ENCODE data around the gene PRR33. TPM values are rescaled to one million over a fixed set of nuclear protein-coding genes. Genes with fewer than 3 reads are reported as not detected.
"Not testable (repeated sequence)": the region's sequence is repeated elsewhere in the genome, so short reads cannot be mapped to it uniquely, and the experiment has no call there.

PRR33 gene
- under 1 TPM in 1 of 2 experiments, not detected in 1; 0.08 TPM for total RNA-seq

DNA sequence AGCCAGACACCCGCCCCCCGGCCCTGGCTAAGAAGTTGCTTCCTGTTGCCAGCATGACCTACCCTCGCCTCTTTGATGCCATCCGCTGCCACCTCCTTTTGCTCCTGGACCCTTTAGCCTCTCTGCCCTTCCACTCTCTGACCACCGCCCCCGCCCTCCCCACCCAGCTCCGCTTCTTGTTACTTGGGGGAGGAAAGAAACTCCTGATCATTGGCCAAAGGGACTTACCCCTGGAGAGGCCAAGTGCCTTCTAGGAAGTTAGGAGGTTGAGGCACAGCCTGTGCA lies at the start of gene PRR33:
TSS of gene PRR33 (minus strand) at position 65 of the 285 bp plus-strand sequence. CDS start 1,311 bp downstream, outside the sequence.
- Mint-ChIP-seq H3K27ac (peak within 1 kb of the TSS; percentile 88), H3K4me3 (peak within 1 kb of the TSS; percentile 70), H3K27me3 (ENCODE audit: low read depth) (peaks cover 16% of the 10 kb centered on the region), H3K4me1 (ENCODE audit: low read depth) (peaks cover 54% of the 10 kb centered on the region), H3K36me3 (ENCODE audit: low read depth) (peaks cover 42% of the 10 kb centered on the region), H3K9me3 (ENCODE audit: insufficient read depth) (no peaks in the 10 kb centered on the region)
- ATAC-seq (no peak), DNase-seq (no peak)
- CTCF ChIA-PET = interaction anchor here (1.0 to 4.0 kb wide), 7 partner anchors 9 to 198 kb away, joined by 3 to 20 read pairs (median 4); partner anchors contain the start of gene TNNT3
- POLR2A ChIA-PET = interaction anchor here (0.6 to 3.3 kb wide), 5 partner anchors 27 to 134 kb away, joined by 3 to 46 read pairs (median 3); partner anchors contain the start of gene TNNT3

DNA sequence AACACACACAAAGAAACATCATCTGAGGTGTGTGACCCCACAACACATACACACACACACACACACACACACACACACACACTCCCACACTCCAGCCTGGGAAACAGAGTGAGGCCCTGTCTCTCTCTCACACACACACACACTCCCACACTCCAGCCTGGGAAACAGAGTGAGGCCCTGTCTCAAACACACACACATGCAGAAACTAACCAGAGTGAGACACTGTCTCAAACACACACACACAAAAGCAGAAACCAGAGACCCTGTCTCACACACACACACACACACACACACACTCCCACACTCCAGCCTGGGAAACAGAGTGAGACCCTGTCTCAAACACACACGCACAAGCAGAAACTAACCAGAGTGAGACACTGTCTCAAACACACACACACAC lies 48.1 kb upstream of the PRR33 start:
- CTCF ChIA-PET, H3K4me3 Mint-ChIP-seq, ATAC-seq: not testable (repeated sequence)

DNA sequence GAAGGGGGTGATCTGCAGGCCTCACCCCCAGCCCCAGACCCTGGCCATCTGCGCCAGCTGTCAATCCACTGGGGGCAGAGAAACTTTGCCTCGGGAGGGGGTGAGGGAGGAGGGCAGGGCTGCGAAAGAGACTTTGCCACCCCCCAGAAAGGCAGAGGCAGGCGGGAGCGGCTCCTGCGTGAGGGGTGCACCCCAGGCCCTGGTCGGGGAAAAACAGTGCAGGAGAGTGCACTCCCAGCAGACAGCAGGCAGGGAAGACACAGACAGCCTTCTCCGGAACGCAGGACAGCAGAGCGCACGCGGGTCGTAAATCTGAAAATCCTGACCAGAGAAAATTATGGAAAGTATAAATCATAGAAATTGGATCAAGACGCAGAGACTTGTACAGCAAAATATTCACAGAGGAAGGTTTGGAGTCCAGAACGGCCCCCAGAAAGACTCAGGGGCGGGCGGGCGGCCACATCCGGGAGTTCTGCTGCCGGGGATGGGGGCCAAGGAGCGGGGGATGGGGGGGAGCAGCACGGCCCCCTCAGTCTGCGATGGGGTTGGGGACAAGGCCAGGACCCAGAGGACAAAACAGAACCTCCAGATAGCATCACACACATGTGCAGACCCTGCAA lies 47.4 kb upstream of the PRR33 start:
- Mint-ChIP-seq H3K27ac (peak overlapping the region; percentile 84), H3K4me3 (no peak overlapping the region), H3K36me3 (ENCODE audit: low read depth) (no peaks in the 10 kb centered on the region), H3K27me3 (ENCODE audit: low read depth) (no peaks in the 10 kb centered on the region), H3K4me1 (ENCODE audit: low read depth) (peaks cover 7% of the 10 kb centered on the region), H3K9me3 (ENCODE audit: insufficient read depth) (no peaks in the 10 kb centered on the region)
- DNase-seq (peak; percentile 62), ATAC-seq (peak; percentile 60)
- CTCF ChIA-PET = no interaction called here
- POLR2A ChIA-PET = no interaction called here

More for the DNA sequence above, 48.1 kb upstream of the PRR33 start:
- DNase-seq; H3K4me1 Mint-ChIP-seq (ENCODE audit: low read depth); H3K27me3 Mint-ChIP-seq (ENCODE audit: low read depth); POLR2A ChIA-PET; H3K36me3 Mint-ChIP-seq (ENCODE audit: low read depth); H3K9me3 Mint-ChIP-seq (ENCODE audit: insufficient read depth): not testable (repeated sequence)
- peak overlapping the region; percentile 55 for H3K27ac Mint-ChIP-seq

DNA sequence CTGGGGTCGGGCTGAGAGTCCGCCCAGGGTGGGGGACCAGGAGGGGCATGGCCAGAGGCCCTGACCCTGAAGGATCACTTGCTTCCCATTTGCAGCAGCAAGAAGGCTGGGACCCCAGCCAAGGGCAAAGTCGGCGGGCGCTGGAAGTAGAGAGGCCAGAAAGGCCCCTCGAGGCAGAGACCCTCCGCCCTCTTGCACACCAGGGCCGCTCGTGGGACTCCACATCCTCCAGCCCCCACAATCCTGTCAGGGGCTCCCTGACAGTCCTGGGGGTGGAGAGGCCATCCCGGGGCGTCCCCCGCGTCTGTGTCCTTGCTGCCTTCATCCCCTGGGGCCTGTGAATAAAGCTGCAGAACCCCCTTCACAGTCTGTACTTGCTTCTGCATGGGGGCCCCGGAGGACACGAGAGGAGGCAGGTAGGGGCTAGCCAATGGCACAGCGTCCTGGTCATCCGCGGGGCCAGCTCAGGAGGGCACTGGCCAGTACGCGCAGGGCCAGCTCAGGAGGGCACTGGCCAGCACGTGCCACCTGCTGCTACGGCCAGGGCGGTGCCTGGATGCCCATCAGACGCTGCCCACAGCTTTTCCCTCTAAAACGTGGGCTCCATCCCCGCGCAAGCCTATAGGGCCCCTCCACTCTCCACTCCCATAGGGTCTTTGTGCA lies 46.8 kb upstream of the PRR33 start:
- peaks cover 7% of the 10 kb centered on the region for H3K4me1 Mint-ChIP-seq (ENCODE audit: low read depth)
- H3K4me3 Mint-ChIP-seq = no peak overlapping the region
- DNase-seq (no peak), ATAC-seq (no peak)
- ChIA-PET CTCF (no interaction called here), POLR2A (no interaction called here)
- H3K36me3 Mint-ChIP-seq (ENCODE audit: low read depth) = no peaks in the 10 kb centered on the region
- H3K9me3 Mint-ChIP-seq (ENCODE audit: insufficient read depth) = no peaks in the 10 kb centered on the region
- no peaks in the 10 kb centered on the region for H3K27me3 Mint-ChIP-seq (ENCODE audit: low read depth)
- no peak overlapping the region for H3K27ac Mint-ChIP-seq

DNA sequence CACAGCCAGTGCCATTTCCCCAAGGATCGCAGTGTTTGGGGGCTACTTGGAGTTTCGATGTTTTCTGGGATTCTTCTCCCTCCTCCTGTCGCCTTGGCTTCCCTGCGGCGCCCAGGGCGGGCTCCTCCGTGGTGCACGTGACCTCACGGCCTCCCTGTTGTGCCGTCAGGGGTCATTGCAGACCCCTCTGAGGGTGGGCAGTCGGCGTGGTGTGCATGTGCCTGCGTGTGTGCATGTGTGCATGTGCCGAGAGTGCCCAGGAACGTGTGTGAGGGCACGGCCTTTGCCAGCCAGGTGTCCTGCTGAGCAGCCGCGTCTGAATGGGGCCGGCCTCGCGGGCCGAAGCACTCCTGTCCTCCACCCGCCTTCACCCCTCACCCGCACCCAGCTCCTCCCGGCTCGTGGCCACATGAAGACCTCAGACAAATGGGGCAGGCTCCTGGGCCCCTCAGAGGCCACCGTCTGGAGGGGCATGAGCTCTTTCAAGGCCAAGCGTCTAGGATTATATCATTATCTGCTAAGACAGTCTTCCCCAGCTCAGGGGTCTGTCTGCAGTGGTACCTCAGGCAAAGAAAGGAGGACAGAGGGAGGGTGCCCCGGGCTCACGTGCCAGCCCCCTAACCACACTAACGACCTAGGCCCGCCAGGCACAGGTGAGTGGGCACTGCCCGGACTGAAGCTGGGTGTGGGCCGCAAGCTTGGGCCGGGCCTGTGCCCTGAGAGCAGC lies 46.1 kb upstream of the PRR33 start:
- ChIA-PET CTCF (interaction anchor here (1.1 kb wide), 1 partner anchor 285 kb away, joined by 4 read pairs; no protein-coding TSS in a partner anchor), POLR2A (no interaction called here)
- peaks cover 7% of the 10 kb centered on the region for H3K4me1 Mint-ChIP-seq (ENCODE audit: low read depth)
- H3K27ac Mint-ChIP-seq = no peak overlapping the region
- peaks cover 2% of the 10 kb centered on the region for H3K27me3 Mint-ChIP-seq (ENCODE audit: low read depth)
- no peaks in the 10 kb centered on the region for H3K9me3 Mint-ChIP-seq (ENCODE audit: insufficient read depth)
- DNase-seq (no peak), ATAC-seq (no peak)
- H3K4me3 Mint-ChIP-seq = no peak overlapping the region
- no peaks in the 10 kb centered on the region for H3K36me3 Mint-ChIP-seq (ENCODE audit: low read depth)

DNA sequence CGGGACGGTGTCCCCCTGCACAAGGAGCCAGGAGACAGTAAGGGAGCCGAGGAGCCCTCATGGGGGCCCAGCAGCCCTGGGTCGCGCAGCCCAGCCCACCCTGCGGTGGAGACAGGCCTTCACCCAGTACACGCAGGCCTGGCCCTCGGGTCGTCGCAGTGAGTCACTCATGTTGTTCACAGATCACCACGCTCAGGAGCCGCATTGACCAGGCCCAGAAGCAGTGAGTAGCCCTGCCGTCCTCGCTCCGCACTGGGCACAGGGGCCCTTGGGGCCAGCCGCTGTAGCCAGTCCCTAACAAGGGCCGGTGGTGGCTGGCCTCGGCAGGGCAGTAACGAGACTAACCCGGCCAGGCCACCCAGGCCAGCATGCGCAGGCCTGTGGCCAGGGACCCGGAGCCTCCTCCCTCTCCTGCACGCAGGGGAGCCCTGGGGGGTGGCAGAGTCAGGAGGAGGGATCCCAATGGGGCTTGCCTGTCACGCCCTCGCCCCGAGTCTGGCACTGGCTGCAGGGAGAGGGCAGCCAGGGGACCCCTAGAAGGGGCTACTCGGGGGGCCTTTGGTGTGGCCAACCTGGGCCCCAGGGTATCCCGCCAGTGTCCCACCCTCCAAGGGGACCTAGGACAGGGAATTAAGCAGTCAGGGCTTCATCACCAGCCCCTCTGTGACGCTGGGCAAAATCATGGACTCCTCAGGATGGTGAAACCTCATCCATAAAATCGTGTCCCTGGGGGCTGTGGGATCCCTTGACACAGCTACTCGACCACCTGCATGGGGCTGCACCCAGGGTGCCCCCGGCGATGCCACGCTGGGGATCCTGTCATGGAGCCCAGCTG lies 45.3 kb upstream of the PRR33 start:
- Mint-ChIP-seq H3K36me3 (ENCODE audit: low read depth) (no peaks in the 10 kb centered on the region), H3K4me1 (ENCODE audit: low read depth) (peaks cover 7% of the 10 kb centered on the region), H3K9me3 (ENCODE audit: insufficient read depth) (no peaks in the 10 kb centered on the region), H3K27ac (no peak overlapping the region), H3K4me3 (no peak overlapping the region), H3K27me3 (ENCODE audit: low read depth) (peaks cover 2% of the 10 kb centered on the region)
- ATAC-seq = no peak
- ChIA-PET POLR2A (no interaction called here), CTCF (interaction anchor here (1.1 kb wide), 1 partner anchor 284 kb away, joined by 4 read pairs; no protein-coding TSS in a partner anchor)
- DNase-seq = no peak

DNA sequence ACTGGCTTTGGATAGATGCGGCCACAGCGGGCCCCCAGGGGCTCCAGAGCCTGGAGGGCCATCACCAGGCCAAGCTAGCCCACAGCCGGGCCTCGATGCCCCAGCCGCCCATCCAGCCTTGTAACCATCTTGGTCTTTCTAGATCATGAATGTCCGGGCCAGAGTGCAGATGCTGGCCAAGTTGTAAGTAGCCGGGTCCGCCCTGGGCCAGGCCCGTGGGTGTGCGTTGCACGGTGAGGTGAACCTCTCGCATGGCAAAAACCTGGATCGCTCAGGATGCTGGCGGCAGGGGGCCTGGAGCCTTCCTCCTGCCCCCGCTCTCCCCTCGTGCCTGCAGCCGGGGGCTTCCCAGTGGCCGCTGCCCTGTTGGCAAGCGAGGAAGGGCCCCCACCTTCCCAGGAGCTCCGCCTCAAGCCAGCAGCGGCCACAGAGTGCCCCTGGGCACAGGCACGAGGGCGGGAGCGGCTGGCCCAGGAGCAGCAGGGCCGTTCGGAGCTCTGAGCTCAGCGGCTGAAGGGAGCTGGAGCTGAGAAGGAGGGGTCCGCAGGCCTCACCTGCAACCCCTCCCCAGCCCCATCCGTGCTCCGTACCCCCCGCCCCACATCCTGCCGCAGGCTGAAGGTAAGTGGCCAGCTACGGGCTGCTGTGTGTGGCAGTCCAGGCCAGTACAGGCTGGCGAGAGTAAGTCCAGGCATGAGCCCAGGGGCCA lies 44.5 kb upstream of the PRR33 start:
- Mint-ChIP-seq H3K27me3 (ENCODE audit: low read depth) (peaks cover 5% of the 10 kb centered on the region), H3K9me3 (ENCODE audit: insufficient read depth) (no peaks in the 10 kb centered on the region), H3K4me1 (ENCODE audit: low read depth) (peaks cover 7% of the 10 kb centered on the region), H3K36me3 (ENCODE audit: low read depth) (no peaks in the 10 kb centered on the region), H3K27ac (no peak overlapping the region), H3K4me3 (no peak overlapping the region)
- no peak for ATAC-seq
- ChIA-PET CTCF (interaction anchor here (0.9 kb wide), 1 partner anchor 243 kb away, joined by 3 read pairs; no protein-coding TSS in a partner anchor), POLR2A (interaction anchor here (0.9 kb wide), 1 partner anchor 23 kb away, joined by 3 read pairs; no protein-coding TSS in a partner anchor)
- no peak for DNase-seq

DNA sequence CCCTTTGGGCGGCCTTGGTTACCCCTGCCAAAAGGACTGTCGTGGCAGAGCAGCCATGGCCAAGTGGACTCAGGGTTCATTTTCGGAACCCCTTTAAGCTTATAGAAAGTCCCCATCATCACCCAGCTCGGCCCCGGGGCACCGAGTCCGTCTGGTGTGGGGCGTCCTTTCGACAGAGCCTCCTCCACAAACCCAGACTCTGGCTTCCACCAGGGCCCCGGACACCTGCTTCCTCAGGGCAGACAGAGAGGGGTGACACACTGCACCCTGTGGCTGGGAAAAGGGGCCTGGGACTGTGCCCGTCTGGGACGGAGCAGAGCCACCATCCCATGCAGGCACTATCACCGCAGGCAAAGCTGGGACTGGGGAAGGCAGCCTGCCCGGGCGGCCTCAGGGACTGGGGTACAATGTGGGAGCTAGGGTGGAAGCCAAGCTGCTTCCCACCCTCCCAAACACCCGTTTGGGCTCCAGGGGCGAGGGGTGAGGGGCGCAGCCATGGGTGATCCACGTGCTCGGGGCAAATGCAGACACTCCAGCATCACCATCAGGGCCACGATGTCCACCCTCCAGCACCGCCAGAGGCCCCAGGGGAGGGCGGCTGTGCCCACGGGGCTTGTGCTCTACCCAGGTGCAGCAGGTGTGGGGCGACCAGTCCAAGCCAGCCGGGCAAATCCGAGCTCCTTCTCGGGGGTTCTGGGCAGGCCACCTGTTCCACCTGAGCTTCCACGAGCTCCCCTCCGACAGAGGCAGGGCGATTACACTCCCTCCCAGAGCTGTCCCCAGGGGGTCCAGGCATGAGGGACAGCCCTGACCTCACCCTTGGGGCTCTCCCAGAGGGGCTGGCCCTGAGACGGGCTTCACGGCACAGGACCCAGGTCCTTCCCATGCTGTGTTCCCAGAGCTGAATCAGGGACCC lies 43.7 kb upstream of the PRR33 start:
- H3K4me1 Mint-ChIP-seq (ENCODE audit: low read depth) = peaks cover 7% of the 10 kb centered on the region
- H3K4me3 Mint-ChIP-seq = no peak overlapping the region
- no peaks in the 10 kb centered on the region for H3K36me3 Mint-ChIP-seq (ENCODE audit: low read depth)
- H3K9me3 Mint-ChIP-seq (ENCODE audit: insufficient read depth) = no peaks in the 10 kb centered on the region
- ChIA-PET POLR2A (interaction anchor here (0.9 kb wide), 1 partner anchor 22 kb away, joined by 3 read pairs; no protein-coding TSS in a partner anchor), CTCF (interaction anchor here (0.9 to 1.6 kb wide), 2 partner anchors 54 to 242 kb away, joined by 3 to 5 read pairs; no protein-coding TSS in a partner anchor)
- peaks cover 5% of the 10 kb centered on the region for H3K27me3 Mint-ChIP-seq (ENCODE audit: low read depth)
- ATAC-seq (no peak), DNase-seq (no peak)
- H3K27ac Mint-ChIP-seq = no peak overlapping the region

DNA sequence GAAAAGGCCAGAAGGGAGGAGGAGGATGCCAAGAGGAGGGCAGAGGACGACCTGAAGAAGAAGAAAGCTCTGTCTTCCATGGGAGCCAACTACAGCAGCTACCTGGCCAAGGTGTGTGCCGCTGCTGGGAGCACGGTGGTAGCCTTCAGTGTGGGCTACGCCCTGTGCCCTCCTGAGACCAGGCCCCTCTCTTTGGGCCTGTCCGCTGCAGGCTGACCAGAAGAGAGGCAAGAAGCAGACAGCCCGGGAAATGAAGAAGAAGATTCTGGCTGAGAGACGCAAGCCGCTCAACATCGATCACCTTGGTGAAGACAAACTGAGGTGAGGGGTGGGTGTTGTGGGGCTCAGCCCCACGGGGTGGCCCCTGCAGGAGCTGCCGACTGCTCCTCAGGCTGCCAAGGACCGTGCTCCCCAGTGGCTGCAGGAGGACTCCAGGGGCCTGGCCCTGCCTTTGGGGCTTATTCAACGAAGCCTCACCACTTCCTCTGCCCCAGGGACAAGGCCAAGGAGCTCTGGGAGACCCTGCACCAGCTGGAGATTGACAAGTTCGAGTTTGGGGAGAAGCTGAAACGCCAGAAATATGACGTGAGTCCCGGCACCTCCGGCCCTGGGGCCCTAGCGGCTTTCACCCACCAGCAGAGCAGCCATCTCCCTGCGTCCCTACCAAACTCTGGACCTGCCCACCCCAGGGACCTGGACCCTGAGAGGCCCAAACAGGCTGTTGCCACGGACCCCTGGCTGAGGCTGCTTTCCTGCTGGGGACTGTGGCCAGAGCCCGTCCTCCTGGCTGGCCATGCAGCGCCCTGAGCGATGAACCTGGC lies 42.9 kb upstream of the PRR33 start:
- Mint-ChIP-seq H3K4me1 (ENCODE audit: low read depth) (peaks cover 9% of the 10 kb centered on the region), H3K36me3 (ENCODE audit: low read depth) (no peaks in the 10 kb centered on the region), H3K27me3 (ENCODE audit: low read depth) (peaks cover 5% of the 10 kb centered on the region), H3K9me3 (ENCODE audit: insufficient read depth) (no peaks in the 10 kb centered on the region), H3K4me3 (no peak overlapping the region), H3K27ac (no peak overlapping the region)
- DNase-seq (no peak), ATAC-seq (no peak)
- POLR2A ChIA-PET = no interaction called here
- CTCF ChIA-PET = interaction anchor here (1.6 kb wide), 1 partner anchor 53 kb away, joined by 5 read pairs; no protein-coding TSS in a partner anchor

All from activated CD8-positive, alpha-beta T cell treated with anti-CD3 and anti-CD28 coated beads, Interleukin-2, amount 10 ng/mL, durations not matched to agents 7 days and 5 days (primary cell).